Adrenal gland (tissue), 12 donors: ENCODE data around the gene HCFC2. TPM values are rescaled to one million over a fixed set of nuclear protein-coding genes. Genes with fewer than 3 reads are reported as not detected.
"Not testable (repeated sequence)": the region's sequence is repeated elsewhere in the genome, so short reads cannot be mapped to it uniquely, and the experiment has no call there.

Experiments used
- DNase-seq, 7 donors: peaks; one replicate each; pipeline ENCODE4 v3.0.0-alpha.2; 2019 to 2020
- H3K27ac ChIP-seq, 5 donors: fragments of 200-600 bp; sonication (generic) in 4 of 5; 1 replicate in 3 of 5; 2 replicates in 2 of 5; pipeline versions ENCODE4 v1.5.1 to v1.8.0; 2016 to 2020; ENCODE audit warnings: mild to moderate bottlenecking in 1 of 5
- H3K27me3 ChIP-seq: fragments of 200-600 bp; 2 replicates; pipeline ENCODE4 v1.8.0; 2021
- H3K36me3 ChIP-seq, 2 donors: fragments of 200-600 bp; replicated peaks in 1 of 2; 1 replicate in 1 of 2; 2 replicates in 1 of 2; pipeline versions ENCODE4 v1.5.1 to v1.8.0; 2018 to 2022
- H3K4me1 ChIP-seq, 2 donors: fragments of 200-600 bp; replicated peaks in 1 of 2; 1 replicate in 1 of 2; 2 replicates in 1 of 2; pipeline versions ENCODE4 v1.5.1 to v1.8.0; 2018 to 2021
- H3K4me3 ChIP-seq, 4 donors: fragments of 200-600 bp; sonication (generic) in 3 of 4; one replicate each; pipeline ENCODE4 v1.5.1; 2016 to 2018
- H3K9me3 ChIP-seq, 3 donors: fragments of 200-600 bp; sonication (generic) in 1 of 3; replicated peaks in 1 of 3; 1 replicate in 2 of 3; 2 replicates in 1 of 3; pipeline versions ENCODE4 v1.5.1 to v1.8.0; 2016 to 2021
- POLR2A ChIP-seq, 2 donors: fragments of 450-650 bp; IDR thresholded peaks; one replicate each; pipeline ENCODE4 v1.6.1; 2017; ENCODE audit warnings: antibody characterized with exemption in 2 of 2, mild to moderate bottlenecking in 2 of 2, moderate library complexity in 1 of 2
- WGBS, 4 donors: extraction: QIAGEN DNeasy Blood & Tissue Kit in 2 of 4; methylation state at CpG; one replicate each; pipeline versions ENCODE4 v1.1.5 to v1.1.7; 2013 to 2017; 5-methylcytosine and 5-hydroxymethylcytosine counted together
- intact Hi-C, 2 donors: fragments of 100-400 bp; cut with DNase I; formaldehyde crosslinking; loops; one replicate each; pipeline versions ENCODE4 v1.14.1 to v1.15.0; 2022 to 2023
- polyA plus RNA-seq, 3 donors: library from polyadenylated mRNA; stranded (reverse); fragments of 200-250 nt in 2 of 3; fragments of 350-450 nt in 1 of 3; fragmentation: Illumina TruSeq in 1 of 3; extraction: RNeasy Lipid Tissue Mini Kit (QIAGEN cat#74804) in 1 of 3; gene quantifications; one replicate each; pipeline ENCODE4 v1.2.3, GENCODE V29; 2013 to 2014
- total RNA-seq, 9 donors: library from RNA; depleted of rRNA in 4 of 9; stranded (reverse); fragments of >200 nt in 4 of 9; fragments of 120-200 nt in 1 of 9; fragmentation: NEBNext Ultra II Directional in 1 of 9; extraction: Animal tissue kit (Norgen Biotek cat#: 25700) in 1 of 9; gene quantifications; one replicate each; pipeline versions ENCODE4 v1.1.0 to v1.2.4, GENCODE V29; 2013 to 2023
- TF ChIP-seq, protein P1 (sequence below), 6 experiments: fragments of 450-650 bp in 4 of 6; fragments of 200-600 bp in 2 of 6; sonication (generic) in 1 of 6; IDR thresholded peaks; 1 replicate in 5 of 6; 2 replicates in 1 of 6; pipeline versions ENCODE4 v1.5.1 to v1.8.0; 2016 to 2021; ENCODE audit warnings: antibody characterized with exemption in 6 of 6, mild to moderate bottlenecking in 2 of 6, moderate library complexity in 1 of 6
- donor health status: healthy with polysubstance abuse.
- donor health status: Bipolar disorder and iron deficiency.
- donor health status: DM: yes; HTN: yes; CAD: no.
- donor health status: DM: no; HTN: no; CAD: no.
- donor health status: DM: no; HTN: no; CAD: no.
- donor health status: DM: yes; HTN: yes; CAD: no.

Gene HCFC2
- total and polyA plus RNA-seq, 12 donors, result 8.5 to 35.4 (median 20.5) TPM

DNA sequence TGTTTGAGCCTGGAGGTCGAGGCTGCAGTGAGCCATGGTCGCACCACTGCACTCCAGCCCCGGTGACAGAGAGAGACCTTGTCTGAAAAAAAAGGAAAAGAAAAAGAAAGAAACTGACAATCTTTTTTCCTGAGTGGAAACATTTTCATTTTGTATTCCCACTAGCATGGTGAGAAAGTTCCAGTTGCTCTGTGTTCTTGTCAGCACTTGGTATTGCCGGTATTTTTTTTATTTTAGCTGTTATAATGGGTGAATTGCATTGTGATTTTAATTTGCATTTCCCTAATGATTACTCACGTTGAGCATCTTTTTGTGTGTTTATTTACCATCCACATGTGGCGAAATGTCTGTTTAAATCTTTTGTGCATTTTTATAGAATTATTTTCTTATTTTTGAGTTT lies 40.0 kb upstream of the HCFC2 start:
- H3K4me3 ChIP-seq, result no peak overlapping the region
- H3K4me1 ChIP-seq, result no peaks in the 10 kb centered on the region
- no peak for DNase-seq
- H3K27ac ChIP-seq, result no peak overlapping the region
- TF ChIP-seq POLR2A (IDR thresholded peaks at IDR 0.05), result no peak
- TF ChIP-seq, protein P1, sequence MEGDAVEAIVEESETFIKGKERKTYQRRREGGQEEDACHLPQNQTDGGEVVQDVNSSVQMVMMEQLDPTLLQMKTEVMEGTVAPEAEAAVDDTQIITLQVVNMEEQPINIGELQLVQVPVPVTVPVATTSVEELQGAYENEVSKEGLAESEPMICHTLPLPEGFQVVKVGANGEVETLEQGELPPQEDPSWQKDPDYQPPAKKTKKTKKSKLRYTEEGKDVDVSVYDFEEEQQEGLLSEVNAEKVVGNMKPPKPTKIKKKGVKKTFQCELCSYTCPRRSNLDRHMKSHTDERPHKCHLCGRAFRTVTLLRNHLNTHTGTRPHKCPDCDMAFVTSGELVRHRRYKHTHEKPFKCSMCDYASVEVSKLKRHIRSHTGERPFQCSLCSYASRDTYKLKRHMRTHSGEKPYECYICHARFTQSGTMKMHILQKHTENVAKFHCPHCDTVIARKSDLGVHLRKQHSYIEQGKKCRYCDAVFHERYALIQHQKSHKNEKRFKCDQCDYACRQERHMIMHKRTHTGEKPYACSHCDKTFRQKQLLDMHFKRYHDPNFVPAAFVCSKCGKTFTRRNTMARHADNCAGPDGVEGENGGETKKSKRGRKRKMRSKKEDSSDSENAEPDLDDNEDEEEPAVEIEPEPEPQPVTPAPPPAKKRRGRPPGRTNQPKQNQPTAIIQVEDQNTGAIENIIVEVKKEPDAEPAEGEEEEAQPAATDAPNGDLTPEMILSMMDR (IDR thresholded peaks at IDR 0.05), result no peak
- intact Hi-C loops, result no loop called here
- H3K36me3 ChIP-seq, result no peaks in the 10 kb centered on the region
- WGBS, 4 donors, result 90 to 93% (median 92%) methylated on average over 6 of the region's 6 CpGs
- no peaks in the 10 kb centered on the region for H3K9me3 ChIP-seq
- H3K27me3 ChIP-seq, result no peaks in the 10 kb centered on the region

GRCh38 chr12:104025771-104026170 lies 38.6 kb upstream of the HCFC2 start:
- Histone ChIP-seq H3K27me3 (no peaks in the 10 kb centered on the region), H3K4me3 (no peak overlapping the region), H3K27ac (no peak overlapping the region), H3K4me1 (no peaks in the 10 kb centered on the region), H3K9me3 (no peaks in the 10 kb centered on the region), H3K36me3 (no peaks in the 10 kb centered on the region)
- TF ChIP-seq, protein P1 (IDR thresholded peaks at IDR 0.05), result no peak
- 96 to 100% (median 98%) methylated on average over 2 of the region's 2 CpGs for WGBS, 4 donors
- intact Hi-C loops, result no loop called here
- no peak for DNase-seq

DNA sequence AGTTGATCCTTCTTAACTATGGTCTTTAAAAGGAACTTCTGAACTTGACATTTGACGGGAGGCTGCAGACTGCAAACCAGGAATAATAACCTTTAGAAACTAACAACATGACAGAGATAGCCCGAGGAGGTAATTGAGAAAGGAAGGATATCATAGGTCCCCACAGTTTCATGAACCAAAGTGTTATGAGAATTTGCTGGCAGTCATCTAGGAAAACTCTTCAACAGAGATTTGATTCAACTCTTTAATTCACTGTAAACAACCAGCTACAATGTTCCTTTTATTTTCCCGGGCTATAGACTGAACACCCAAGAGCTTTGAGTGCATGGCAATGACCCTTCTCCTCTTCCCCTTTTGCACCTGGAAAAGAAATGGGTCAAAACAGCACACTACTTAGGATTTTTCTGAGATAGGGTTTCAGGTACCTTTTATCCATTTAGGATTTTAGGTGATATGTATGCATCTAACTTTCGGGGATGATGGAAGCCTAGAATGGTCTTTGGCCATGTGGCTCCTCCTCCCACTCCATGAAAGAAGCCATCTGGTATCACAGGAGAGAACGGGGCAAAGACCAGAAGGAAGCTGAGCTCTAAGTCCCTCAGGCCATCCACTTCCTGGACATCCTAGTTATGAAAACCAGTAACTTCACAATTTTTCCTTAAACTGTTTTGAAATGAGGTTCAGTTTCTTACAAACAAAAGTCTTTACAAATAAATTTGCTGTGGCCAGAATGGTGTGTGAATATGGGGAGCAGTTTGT lies 37.3 kb upstream of the HCFC2 start:
- 56 to 69% (median 65%) methylated on average over 5 of the region's 5 CpGs for WGBS, 4 donors
- no peak for DNase-seq
- intact Hi-C loops, result no loop called here
- H3K27ac ChIP-seq, result no peak overlapping the region
- H3K4me1 ChIP-seq, result no peaks in the 10 kb centered on the region
- TF ChIP-seq, protein P1 (IDR thresholded peaks at IDR 0.05), result no peak
- no peak for TF ChIP-seq POLR2A (IDR thresholded peaks at IDR 0.05)
- H3K9me3 ChIP-seq, result no peaks in the 10 kb centered on the region
- no peaks in the 10 kb centered on the region for H3K27me3 ChIP-seq
- no peak overlapping the region for H3K4me3 ChIP-seq
- no peaks in the 10 kb centered on the region for H3K36me3 ChIP-seq

GRCh38 chr12:104030596-104030995 lies 33.7 kb upstream of the HCFC2 start:
- H3K27me3 ChIP-seq, result not testable (repeated sequence)

DNA sequence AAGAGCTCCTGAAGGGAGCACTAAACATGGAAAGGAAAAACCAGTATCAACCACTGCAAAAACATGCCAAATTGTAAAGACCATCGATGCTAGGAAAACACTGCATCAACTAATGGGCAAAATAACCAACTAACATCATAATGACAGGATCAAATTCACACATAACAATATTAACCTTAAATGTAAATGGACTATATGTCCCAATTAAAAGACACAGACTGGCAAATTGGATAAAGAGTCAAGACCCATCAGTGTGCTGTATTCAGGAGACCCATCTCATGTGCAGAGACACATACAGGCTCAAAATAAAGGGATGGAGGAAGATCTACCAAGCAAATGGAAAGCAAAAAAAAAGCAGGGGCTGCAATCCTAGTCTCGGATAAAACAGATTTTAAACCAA lies 28.2 kb upstream of the HCFC2 start:
- H3K27ac ChIP-seq, H3K4me3 ChIP-seq, H3K9me3 ChIP-seq, H3K27me3 ChIP-seq, H3K36me3 ChIP-seq, intact Hi-C loops, H3K4me1 ChIP-seq, DNase-seq: not testable (repeated sequence)
- 87 to 92% (median 90%) methylated on average over 2 of the region's 2 CpGs for WGBS, 4 donors

More at GRCh38 chr12:104030596-104030995, 33.7 kb upstream of the HCFC2 start:
- WGBS, 4 donors, result 86 to 93% (median 90%) methylated on average over 4 to 11 of the region's 27 CpGs
- H3K9me3 ChIP-seq, intact Hi-C loops, H3K36me3 ChIP-seq, H3K27ac ChIP-seq, DNase-seq, H3K4me1 ChIP-seq, H3K4me3 ChIP-seq: not testable (repeated sequence)

DNA sequence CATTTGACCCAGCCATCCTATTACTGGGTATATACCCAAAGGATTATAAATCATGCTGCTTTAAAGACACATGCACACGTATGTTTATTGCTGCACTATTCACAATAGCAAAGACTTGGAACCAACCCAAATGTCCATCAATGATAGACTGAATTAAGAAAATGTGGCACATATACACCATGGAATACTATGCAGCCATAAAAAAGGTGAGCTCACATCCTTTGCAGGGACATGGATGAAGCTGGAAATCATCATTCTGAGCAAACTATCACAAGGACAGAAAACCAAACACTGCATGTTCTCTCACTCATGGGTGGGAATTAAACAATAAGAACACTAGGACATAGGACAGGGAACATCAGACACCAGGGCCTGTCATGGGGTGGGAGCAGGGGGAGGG lies 24.6 kb upstream of the HCFC2 start:
- DNase-seq, H3K36me3 ChIP-seq, H3K9me3 ChIP-seq, H3K4me1 ChIP-seq, H3K27me3 ChIP-seq, H3K4me3 ChIP-seq, H3K27ac ChIP-seq: not testable (repeated sequence)
- intact Hi-C loops, result loop anchor here in 1 of 2 donors (10.0 kb wide), 1 partner anchor 45 kb away; no protein-coding TSS in a partner anchor
- WGBS, 4 donors, result 75 to 100% (median 90%) methylated on average over 1 of the region's 1 CpG
